GM18502 (cell line): ENCODE measurements around the gene TPCN1.
A peak's percentile ranks its signal among the peaks of the same experiment; 100 is the strongest.

Source experiments
- ATAC-seq: cut with Tn5 transposase; IDR thresholded peaks from one replicate; pipeline ENCODE4 v1.9.1; 2021; ENCODE audit warnings: mild to moderate bottlenecking; ENCODE audit not compliant: unreplicated experiment, poor library complexity

The TPCN1 gene

DNA sequence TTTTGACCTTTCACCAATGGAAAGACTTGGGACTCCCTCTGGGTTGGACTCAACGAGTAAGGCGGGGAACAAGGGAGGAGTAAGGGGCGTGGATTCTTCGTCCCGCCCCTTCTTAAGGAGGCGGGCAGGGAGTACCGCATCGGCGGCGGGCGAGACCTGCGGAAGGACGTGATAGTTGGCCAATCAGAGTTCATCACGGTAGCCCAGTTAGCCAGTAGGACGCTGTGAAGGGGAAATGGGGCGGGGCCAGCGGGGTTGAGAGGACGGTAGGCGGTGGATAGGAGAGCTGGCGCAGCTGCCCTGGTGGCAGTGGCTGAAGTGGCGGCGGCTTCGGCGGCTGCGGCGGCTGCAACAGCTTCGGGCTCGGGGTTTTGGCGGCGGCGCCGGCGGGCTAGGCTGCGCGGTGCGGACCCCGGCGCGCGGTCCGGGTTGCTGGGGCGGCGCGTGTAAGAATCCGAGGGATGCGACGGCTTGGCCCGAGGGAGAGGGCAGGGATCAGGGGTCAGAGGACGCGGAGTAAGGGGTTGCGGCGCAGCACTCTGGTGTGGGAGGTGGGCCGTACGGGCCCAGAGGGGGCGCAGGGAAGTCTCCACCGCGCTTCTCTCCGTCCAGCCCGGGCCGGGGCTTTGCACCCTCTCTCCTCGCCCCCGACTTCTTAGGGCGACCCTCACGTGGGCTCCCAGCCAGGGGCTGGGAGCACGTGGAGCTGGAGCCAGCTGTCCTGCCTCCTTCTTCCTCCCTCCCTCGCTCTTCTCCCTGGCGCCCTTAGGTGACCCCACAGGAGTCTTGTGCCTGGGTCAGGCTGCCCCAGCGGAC is at the start of gene TPCN1:
TSS of gene TPCN1 (plus strand) at position 284 of the 816 bp plus-strand sequence. CDS start 5,389 bp downstream, outside the sequence.
- ATAC-seq, result peak; percentile 93

- ATAC-seq, result no peak
Measured at GRCh38 chr12:113171543-113171942, 49.7 kb upstream of the TPCN1 start.

DNA sequence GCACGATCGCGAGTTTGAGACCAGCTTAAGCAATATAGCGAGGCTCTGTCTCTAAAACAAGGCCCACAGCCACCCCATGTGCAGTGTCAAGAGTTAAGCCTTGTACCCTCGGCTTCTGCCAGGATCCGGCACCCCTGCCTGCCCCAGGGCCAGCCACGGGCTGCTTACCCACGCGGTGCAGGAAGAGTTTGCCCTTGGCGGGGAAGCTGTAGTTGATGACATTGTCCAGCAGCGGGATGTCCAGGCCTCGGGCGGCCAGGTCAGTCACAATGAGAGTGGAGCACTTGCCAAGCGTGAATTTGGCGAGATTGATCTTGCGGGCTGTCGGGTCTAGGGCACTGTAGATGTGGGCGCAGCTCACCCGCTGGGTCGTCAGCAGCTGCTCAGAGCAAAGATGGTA is 49.1 kb upstream of the TPCN1 start:
- ATAC-seq, result no peak

- peak; percentile 53 for ATAC-seq
Measured at GRCh38 chr12:113173081-113173698, 48.1 kb upstream of the TPCN1 start.

- ATAC-seq, result no peak
Measured at GRCh38 chr12:113174461-113175384, 46.5 kb upstream of the TPCN1 start.

DNA sequence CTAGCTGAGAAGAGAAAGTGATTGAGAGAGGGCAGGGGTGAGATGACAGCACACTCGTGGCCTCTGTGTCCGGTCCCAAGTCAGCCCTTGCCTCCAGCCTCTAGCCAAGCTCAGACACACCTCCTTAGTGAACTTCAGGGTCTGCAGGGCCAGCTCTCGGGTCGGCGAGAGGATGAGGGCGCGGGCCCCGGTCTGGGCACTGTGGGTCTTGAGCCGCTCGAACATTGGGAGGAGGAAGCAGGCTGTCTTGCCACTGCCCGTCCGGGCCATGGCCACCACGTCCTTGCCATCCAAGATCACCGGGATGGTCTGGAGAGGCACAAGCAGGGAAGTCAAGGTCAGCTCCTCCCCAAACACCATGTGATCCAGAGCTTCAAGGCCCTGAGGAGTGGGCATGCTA is 42.2 kb upstream of the TPCN1 start:
- ATAC-seq, result no peak

DNA sequence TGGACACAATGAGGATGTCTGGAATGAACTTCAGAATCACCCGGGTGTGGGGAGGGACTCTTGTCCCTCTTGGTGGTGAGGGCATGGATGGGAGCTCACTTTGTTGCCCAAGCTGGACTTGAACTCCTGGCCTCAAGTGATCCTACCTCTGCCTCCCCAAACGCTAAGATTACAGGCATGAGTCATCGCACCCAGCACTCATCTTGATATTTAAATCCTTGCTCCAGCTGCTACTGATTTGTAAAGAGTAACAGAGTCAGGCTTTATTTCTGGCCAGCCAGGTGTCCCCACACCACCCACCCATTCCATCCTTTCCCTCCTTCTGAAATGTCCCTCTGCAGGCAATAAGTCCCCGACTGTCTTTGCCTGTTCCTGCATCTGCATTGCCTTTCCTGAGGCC is 40.9 kb upstream of the TPCN1 start:
- ATAC-seq, result no peak

DNA sequence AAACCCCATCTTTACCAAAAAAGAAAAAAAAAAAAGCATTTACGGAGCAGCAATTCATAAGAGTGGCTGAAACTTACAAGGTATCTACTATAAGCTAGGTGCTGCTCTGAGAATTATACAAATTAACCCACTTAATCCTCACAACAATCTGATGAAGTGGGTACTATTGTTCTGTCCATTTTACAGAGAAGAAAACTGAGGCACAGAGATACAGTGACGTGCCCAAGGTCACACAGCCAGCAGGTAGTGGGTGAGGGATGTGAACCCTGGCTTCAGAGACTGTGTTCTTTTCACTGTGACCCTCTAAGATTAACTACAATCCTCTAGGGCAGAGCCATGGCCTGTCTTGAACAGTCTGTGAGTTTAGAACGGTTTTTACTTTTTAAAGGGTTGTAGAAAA is 39.3 kb upstream of the TPCN1 start:
- no peak for ATAC-seq

DNA sequence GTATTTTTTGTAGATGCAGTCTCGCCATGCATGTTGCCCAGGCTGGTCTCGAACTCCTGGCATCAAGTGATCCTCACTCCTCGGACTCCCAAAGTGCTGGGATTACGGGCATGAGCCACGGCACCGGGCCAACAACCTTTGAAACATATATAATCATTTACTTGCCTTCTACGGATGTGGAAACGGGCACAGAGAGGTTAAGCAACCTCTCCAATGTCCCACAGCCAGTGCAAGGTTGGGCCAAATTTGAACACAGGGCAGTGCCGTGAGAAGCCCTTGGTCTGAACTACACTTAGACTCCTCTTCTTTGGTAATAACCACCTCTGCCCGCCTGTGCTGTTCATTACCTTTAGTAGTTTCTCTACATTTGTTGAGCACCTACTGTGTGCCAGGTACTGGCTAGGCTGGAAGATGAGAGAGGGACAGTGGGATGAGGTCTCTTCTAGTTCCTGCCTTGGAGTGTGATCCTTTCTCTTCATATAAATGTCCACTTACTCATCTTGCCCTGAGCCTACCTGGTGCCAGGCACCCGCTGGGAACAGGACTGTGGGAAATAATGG is 38.2 kb upstream of the TPCN1 start:
- no peak for ATAC-seq

DNA sequence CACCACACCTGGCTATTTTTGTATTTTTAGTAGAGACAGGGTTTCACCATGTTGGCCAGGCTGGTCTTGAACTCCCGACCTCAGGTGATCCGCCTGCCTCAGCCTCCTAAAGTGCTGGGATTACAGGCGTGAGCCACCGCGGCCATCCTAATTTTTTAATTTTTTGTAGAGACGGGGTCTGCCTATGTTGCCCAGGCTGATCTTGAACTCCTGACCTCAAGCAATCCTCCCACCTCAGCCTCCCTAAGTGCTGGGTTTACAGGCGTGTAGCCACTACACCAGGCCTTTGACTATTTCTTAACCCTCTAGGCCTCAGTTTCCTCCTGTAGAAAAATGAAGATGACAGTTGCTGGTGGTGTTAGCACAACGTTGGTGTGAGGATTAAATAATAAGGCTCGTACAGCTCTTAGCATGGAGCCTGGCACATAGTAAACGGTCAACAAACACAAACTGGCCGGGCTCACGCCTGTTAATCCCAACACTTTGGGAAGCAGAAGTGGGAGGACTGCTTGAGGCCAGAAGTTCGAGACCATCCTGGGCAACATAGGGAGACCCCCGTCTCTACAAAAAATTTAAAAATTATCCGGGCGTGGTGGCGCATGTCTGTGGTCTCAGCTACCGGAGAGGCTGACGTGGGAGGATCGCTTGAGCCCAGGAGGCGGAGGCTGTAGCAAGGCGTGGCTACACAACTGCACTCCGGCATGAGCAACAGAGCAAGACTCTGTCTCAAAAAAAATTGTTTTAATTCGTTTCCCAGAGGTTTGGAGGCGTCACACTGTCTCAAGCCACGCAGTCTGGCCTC is 37.0 kb upstream of the TPCN1 start:
- ATAC-seq, result peak; percentile 58

DNA sequence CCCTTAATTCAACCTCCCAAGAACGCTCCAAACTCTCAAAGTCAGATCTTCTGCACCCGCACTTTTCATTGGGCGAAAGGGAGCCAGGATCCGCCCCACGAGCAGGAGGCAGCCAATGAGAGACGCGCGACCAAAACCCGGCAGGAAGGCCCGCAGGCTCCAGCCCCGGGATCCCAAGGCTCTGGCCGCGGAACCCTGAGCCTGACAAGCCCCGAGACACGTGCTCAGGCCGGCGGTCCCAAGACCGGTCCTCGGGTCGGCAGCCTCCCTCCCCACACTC is 36.4 kb upstream of the TPCN1 start:
- peak; percentile 82 for ATAC-seq

- peak; percentile 47 for ATAC-seq
Measured at GRCh38 chr12:113185180-113186032, 35.9 kb upstream of the TPCN1 start, which contains the start of the genes DDX54 and RITA1. DDX54 (minus strand) TSS chr12:113185478; CDS start chr12:113185451, 27 bp downstream. RITA1 (plus strand) TSS chr12:113185721; CDS start chr12:113186747, 1,026 bp downstream.

DNA sequence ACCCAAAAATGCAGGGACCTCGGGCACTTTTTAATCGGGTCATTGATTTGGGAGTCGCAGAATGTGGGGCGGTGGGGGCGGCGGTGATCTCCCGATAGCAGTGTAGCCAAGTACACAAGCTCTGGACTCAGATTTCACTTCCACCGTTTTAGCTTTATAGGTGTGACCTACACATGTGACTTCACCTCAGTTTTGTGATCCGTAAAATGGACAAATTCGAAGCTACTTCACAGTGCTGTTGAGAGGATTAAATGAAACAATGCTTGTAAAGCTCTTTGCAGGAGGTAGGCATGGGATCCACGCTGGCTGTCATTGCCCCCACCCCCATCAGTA is 35.3 kb upstream of the TPCN1 start:
- no peak for ATAC-seq

DNA sequence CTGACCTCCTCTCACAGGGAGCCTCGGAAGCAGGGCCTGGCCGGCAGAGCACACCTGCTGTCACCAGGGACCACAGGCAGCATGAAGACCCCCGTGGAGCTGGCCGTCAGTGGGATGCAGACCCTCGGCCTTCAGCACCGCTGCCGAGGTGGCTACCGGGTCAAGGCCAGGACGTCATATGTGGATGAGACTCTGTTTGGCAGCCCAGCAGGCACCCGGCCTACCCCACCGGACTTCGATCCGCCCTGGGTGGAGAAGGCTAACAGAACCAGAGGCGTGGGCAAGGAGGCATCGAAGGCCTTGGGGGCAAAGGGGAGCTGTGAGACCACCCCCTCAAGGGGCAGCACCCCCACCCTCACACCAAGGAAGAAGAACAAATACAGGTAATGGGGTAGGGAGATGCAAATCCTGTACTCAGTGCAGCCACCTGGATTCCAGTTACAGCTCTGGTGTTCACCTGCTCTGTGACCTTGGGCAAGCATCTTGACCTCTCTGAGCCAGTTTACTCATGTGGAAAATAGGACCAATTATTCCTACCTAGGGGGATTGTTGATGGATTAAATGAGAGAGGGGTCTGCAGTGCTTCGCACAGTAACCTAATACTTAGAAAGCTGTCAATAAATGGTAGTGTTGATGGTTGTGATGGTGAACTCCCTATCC is 34.5 kb upstream of the TPCN1 start:
- ATAC-seq, result no peak

GRCh38 chr12:113189361-113189760 is 31.9 kb upstream of the TPCN1 start:
- no peak for ATAC-seq

DNA sequence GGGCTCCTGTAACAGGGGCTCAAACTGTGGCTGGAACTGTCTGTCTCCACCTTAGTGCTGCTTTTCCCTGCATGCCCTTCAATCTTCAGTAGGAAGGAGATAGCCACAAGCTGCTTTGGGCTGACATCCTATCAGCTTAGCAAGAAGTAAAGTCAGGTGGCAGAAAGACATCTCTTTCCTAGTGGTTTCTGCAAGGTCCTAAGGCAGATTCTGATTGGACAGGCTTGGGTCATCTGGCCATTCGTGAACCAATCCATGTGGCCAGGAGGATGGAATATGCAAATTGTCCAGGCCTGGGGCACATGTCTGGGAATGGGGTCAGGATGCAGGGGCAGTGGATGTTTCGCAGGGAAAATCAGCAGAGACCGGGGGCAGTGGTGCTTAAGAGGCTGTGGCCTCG is 30.5 kb upstream of the TPCN1 start:
- ATAC-seq, result no peak

- ATAC-seq, result no peak
Measured at GRCh38 chr12:113191227-113191626, 30.0 kb upstream of the TPCN1 start.

DNA sequence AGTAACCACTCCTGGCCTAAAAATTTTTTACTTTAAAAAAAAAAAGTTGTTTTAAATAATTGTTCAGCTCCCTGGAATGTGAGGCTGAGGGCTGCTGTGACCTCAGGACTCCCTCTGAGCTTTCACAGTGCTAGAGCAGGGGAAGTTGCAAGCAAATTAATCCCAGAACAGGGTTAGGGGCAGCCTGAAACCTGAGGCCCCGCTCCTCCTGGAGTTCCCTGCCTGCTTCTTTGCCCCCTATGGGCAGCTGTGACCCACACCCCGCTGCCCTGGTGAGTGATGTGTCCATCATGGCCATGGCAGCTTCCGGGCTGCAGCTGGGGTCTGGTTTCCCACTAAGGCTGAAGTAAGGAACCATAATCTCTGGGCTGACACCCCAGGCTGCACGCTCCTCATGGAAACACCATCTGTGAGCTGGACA is 26.3 kb upstream of the TPCN1 start:
- ATAC-seq, result no peak
